Keratinocyte (primary cell): Measurements from ENCODE around the gene BFSP2. TPM values are rescaled to one million over a fixed set of nuclear protein-coding genes. Genes with fewer than 3 reads are reported as not detected.

ENCODE experiments used
- DNase-seq: peaks from one replicate; pipeline ENCODE4 v3.0.0-alpha.2; 2011; ENCODE audit warnings: low read depth, missing footprints, low spot score
- FAIRE-seq: peaks from 2 replicates; lab custom pipeline; 2011; peaks lifted over from hg19 to GRCh38; lab: Jason Lieb, UNC
- H2AFZ ChIP-seq: 2 replicates; pipeline ENCODE4 v1.6.0; 2012; ENCODE audit warnings: low read length, control low read depth, inconsistent platforms; ENCODE audit not compliant: control insufficient read depth
- H3K27ac ChIP-seq: 2 replicates; pipeline ENCODE4 v1.5.1; 2011; ENCODE audit warnings: low read length; ENCODE audit not compliant: control insufficient read depth, insufficient read depth
- H3K27me3 ChIP-seq: 3 replicates; pipeline ENCODE4 v1.6.0; 2011; ENCODE audit warnings: low read length; ENCODE audit not compliant: control insufficient read depth, insufficient read depth; ENCODE audit errors: extremely low read depth
- H3K36me3 ChIP-seq, 2 experiments: 2 replicates in 1 of 2; 3 replicates in 1 of 2; pipeline ENCODE4 v1.5.1; 2011; ENCODE audit warnings: low read length in 2 of 2, mild to moderate bottlenecking in 1 of 2; ENCODE audit not compliant: control insufficient read depth in 2 of 2, insufficient read depth in 2 of 2; ENCODE audit errors: extremely low read depth in 1 of 2
- H3K4me1 ChIP-seq: 3 replicates; pipeline ENCODE4 v1.5.1; 2011; ENCODE audit warnings: low read length; ENCODE audit not compliant: control insufficient read depth, insufficient read depth; ENCODE audit errors: extremely low read depth
- H3K4me2 ChIP-seq: 3 replicates; pipeline ENCODE4 v1.6.0; 2011; ENCODE audit warnings: low read depth, low read length; ENCODE audit not compliant: control insufficient read depth, insufficient read depth; ENCODE audit errors: extremely low read depth
- H3K4me3 ChIP-seq, 3 experiments: fragments of 200-600 bp in 1 of 3; sonication (generic) in 1 of 3; 2 replicates in 2 of 3; 3 replicates in 1 of 3; pipeline ENCODE4 v1.5.1; 2011 to 2016; ENCODE audit warnings: low read length in 3 of 3, mild to moderate bottlenecking in 3 of 3, control low read depth in 2 of 3, inconsistent platforms in 1 of 3, low read depth in 1 of 3, mixed read lengths in 1 of 3, mixed run types in 1 of 3, moderate library complexity in 1 of 3; ENCODE audit not compliant: control insufficient read depth in 2 of 3, insufficient read depth in 2 of 3; ENCODE audit errors: extremely low read depth in 1 of 3
- H3K79me2 ChIP-seq: 2 replicates; pipeline ENCODE4 v1.6.0; 2012; ENCODE audit warnings: low read length; ENCODE audit not compliant: control insufficient read depth, insufficient read depth
- H3K9ac ChIP-seq: 3 replicates; pipeline ENCODE4 v1.6.0; 2011; ENCODE audit warnings: low read length; ENCODE audit not compliant: control insufficient read depth, insufficient read depth; ENCODE audit errors: extremely low read depth
- H3K9me1 ChIP-seq: 3 replicates; pipeline ENCODE4 v1.6.0; 2011; ENCODE audit warnings: low read length; ENCODE audit not compliant: control insufficient read depth, insufficient read depth; ENCODE audit errors: extremely low read depth
- H3K9me3 ChIP-seq: 2 replicates; pipeline ENCODE4 v1.5.1; 2012; ENCODE audit warnings: low read depth, low read length; ENCODE audit not compliant: control insufficient read depth
- H4K20me1 ChIP-seq: 3 replicates; pipeline ENCODE4 v1.6.0; 2011; ENCODE audit warnings: low read length; ENCODE audit not compliant: control insufficient read depth, insufficient read depth; ENCODE audit errors: extremely low read depth
- EZH2 ChIP-seq: IDR thresholded peaks from one replicate; pipeline ENCODE4 v1.6.1; 2012; ENCODE audit warnings: inconsistent platforms, mild to moderate bottlenecking, low read length, moderate library complexity
- dilution Hi-C: fragments of 300-500 bp; cut with MboI; formaldehyde crosslinking; loops from one replicate; pipeline ENCODE4 v1.7.0; 2020; ENCODE audit warnings: low sequenced_read_pairs; ENCODE audit not compliant: extremely low pct_ligation_motif_present
- polyA plus RNA-seq, 5 experiments: library from polyadenylated mRNA; depleted of rRNA in 3 of 5; stranded (reverse) in 3 of 5; stranded (forward) in 1 of 5; unstranded in 1 of 5; fragments of >200 nt; gene quantifications; 1 replicate in 1 of 5; 2 replicates in 3 of 5; 3 replicates in 1 of 5; pipeline versions ENCODE4 v1.2.1 to v1.2.3, GENCODE V29; 2011 to 2012; ENCODE audit warnings: missing spikeins in 2 of 5, low read depth in 1 of 5, low replicate concordance in 1 of 5
- TF ChIP-seq, protein P1 (sequence below), 3 experiments: IDR thresholded peaks in 1 of 3; conservative IDR thresholded peaks in 1 of 3; optimal IDR thresholded peaks in 1 of 3; 2 replicates in 2 of 3; 3 replicates in 1 of 3; pipeline versions ENCODE3 to v1.5.1; 2011; ENCODE audit warnings: low read length in 3 of 3, mild to moderate bottlenecking in 3 of 3, moderate library complexity in 2 of 3, control low read depth in 1 of 3, inconsistent platforms in 1 of 3; ENCODE audit not compliant: insufficient read depth in 2 of 3; ENCODE audit errors: extremely low read depth in 1 of 3

Gene BFSP2
- polyA plus RNA-seq, 1 donor (not counting 4 experiments of a cell fraction or from before 2014, with no cell fraction given) = not detected

DNA sequence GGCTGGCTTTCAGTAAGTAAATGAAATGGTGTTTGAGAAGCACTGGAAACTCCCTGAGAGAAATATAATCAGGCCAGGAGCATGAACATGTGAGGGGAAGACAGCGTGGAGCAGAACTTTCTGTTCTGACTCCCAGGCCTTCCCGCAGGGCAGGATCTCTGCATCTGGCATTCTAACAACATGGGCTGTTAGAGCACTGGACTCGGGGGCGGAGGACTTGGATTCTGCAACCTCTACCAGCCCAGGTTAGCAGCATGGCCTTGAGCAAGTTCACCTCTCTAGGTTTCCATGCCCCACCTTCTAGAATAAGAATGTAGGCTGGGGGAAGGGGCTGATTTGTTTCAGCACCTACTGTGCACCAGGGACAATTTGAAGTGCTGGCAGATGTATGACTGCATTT lies 12.5 kb upstream of the BFSP2 start:
- peaks cover 20% of the 10 kb centered on the region for H3K4me1 ChIP-seq
- H3K4me3 ChIP-seq = no peak overlapping the region
- no peaks in the 10 kb centered on the region for H4K20me1 ChIP-seq
- DNase-seq = no peak
- H3K27me3 ChIP-seq = no peaks in the 10 kb centered on the region
- H3K27ac ChIP-seq = no peak overlapping the region
- no peaks in the 10 kb centered on the region for H3K9me3 ChIP-seq
- no peak overlapping the region for H2AFZ ChIP-seq
- TF ChIP-seq, protein P1, sequence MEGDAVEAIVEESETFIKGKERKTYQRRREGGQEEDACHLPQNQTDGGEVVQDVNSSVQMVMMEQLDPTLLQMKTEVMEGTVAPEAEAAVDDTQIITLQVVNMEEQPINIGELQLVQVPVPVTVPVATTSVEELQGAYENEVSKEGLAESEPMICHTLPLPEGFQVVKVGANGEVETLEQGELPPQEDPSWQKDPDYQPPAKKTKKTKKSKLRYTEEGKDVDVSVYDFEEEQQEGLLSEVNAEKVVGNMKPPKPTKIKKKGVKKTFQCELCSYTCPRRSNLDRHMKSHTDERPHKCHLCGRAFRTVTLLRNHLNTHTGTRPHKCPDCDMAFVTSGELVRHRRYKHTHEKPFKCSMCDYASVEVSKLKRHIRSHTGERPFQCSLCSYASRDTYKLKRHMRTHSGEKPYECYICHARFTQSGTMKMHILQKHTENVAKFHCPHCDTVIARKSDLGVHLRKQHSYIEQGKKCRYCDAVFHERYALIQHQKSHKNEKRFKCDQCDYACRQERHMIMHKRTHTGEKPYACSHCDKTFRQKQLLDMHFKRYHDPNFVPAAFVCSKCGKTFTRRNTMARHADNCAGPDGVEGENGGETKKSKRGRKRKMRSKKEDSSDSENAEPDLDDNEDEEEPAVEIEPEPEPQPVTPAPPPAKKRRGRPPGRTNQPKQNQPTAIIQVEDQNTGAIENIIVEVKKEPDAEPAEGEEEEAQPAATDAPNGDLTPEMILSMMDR (optimal IDR thresholded peaks at IDR 0.05 in 1 of 3, IDR thresholded peaks at IDR 0.05 in 1 of 3, conservative IDR thresholded peaks at IDR 0.05 in 1 of 3; ENCODE audit: extremely low read depth in 1 of 3, insufficient read depth in 2 of 3, low read length in 3 of 3) = no peak
- TF ChIP-seq EZH2 = no peak
- no peak overlapping the region for H3K9ac ChIP-seq
- no peaks in the 10 kb centered on the region for H3K79me2 ChIP-seq
- dilution Hi-C loops = no loop called here
- no peak for FAIRE-seq
- no peak overlapping the region for H3K4me2 ChIP-seq
- H3K36me3 ChIP-seq = no peaks in the 10 kb centered on the region
- no peaks in the 10 kb centered on the region for H3K9me1 ChIP-seq

DNA sequence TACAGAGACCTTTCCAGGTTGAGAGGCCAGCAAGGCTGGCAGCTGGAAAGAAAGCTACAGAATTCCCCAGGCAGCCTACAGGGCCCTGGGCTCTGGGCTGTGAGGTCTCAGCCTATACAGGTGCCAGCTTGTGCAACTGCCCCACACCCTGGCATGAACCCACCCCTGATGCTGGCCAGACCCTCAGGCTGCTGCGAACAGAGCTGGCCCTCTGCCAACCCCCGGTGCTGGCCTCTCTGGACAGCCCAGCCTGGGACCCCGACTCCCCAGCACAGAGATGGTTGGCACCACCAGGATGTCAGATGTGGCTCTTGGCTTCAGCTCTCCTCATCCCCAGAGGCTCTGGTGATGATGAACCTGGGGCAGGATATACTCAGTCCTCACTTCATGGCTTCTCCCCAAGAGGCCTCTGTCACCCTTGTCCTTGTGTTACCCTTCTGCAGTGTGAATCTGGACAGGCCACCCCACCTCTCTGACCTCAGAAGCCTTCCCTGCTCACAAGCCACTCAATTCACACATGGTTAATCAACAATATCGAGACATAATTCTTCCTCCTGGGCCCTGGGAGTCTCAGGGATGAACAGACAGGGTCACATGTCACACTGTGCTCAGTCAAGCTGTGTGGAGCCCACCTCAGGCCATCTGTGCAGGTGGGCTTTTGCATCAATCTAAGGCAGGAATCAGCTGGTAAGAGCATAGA lies 11.0 kb upstream of the BFSP2 start:
- no peak for FAIRE-seq
- H3K27ac ChIP-seq = no peak overlapping the region
- TF ChIP-seq, protein P1 (optimal IDR thresholded peaks at IDR 0.05 in 1 of 3, IDR thresholded peaks at IDR 0.05 in 1 of 3, conservative IDR thresholded peaks at IDR 0.05 in 1 of 3; ENCODE audit: extremely low read depth in 1 of 3, insufficient read depth in 2 of 3, low read length in 3 of 3) = no peak
- TF ChIP-seq EZH2 = no peak
- H3K9ac ChIP-seq = no peak overlapping the region
- no peaks in the 10 kb centered on the region for H3K9me1 ChIP-seq
- no peaks in the 10 kb centered on the region for H3K27me3 ChIP-seq
- no peak overlapping the region for H3K4me3 ChIP-seq
- H4K20me1 ChIP-seq = no peaks in the 10 kb centered on the region
- H2AFZ ChIP-seq = no peak overlapping the region
- no peaks in the 10 kb centered on the region for H3K9me3 ChIP-seq
- H3K4me1 ChIP-seq = peaks cover 10% of the 10 kb centered on the region
- no peaks in the 10 kb centered on the region for H3K36me3 ChIP-seq
- DNase-seq = no peak
- no peak overlapping the region for H3K4me2 ChIP-seq
- no peaks in the 10 kb centered on the region for H3K79me2 ChIP-seq
- dilution Hi-C loops = no loop called here
